Measurements from ENCODE around the gene SCNN1B. TPM values are rescaled to one million over a fixed set of nuclear protein-coding genes. Genes with fewer than 3 reads are reported as not detected.

The SCNN1B gene
- total and polyA plus RNA-seq, 2 of the 13 experiments (the other 11 are each of a cell fraction or from before 2014, with no cell fraction given): not detected

DNA sequence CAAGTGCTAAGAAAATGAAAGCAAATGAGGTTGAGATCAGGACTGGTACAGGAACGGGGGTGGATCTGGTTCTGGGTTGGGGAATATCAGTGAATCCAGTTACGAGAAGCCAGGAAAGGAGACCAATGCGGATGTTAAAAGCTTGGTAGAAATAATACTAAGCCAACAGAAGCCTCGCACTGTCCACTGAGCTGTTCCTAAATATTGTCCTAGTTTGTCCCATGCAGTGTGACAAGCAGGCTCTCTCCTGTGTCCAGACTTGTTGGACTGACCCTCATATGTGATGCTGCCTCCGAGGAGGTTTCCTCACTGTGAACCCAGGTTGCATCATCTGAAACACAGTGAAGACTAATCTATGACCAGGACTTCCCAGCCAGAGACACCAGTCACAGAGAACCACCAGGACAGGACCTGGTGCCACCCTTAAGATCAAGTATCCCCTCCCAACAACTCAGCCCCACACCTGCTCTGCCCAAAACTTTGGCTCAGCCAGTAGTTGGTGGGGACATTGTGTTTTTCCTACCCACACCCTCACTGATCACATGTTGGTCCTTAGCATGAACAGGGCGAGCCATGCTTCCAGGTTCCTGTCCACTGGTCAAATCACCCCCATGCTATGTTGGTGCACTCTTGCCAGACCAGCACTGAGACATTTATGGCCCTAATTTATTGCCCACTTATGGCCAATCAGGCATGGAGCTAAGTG is 32.7 kb upstream of the SCNN1B start (continued):
- TF ChIP-seq TERF1 (CRISPR knock-in tag; IDR thresholded peaks at IDR 0.05) (no peak), ZNF441 (CRISPR knock-in tag; IDR thresholded peaks at IDR 0.05; ENCODE audit: borderline replicate concordance) (no peak), TSC22D2 (CRISPR knock-in tag; IDR thresholded peaks at IDR 0.05; ENCODE audit: borderline replicate concordance) (no peak), CEBPB (IDR thresholded peaks at IDR 0.05; ENCODE audit: borderline replicate concordance, low read depth, low read length) (peak; percentile 97), FOXP1 (IDR thresholded peaks at IDR 0.05) (no peak), FOXP1 (CRISPR knock-in tag; IDR thresholded peaks at IDR 0.05) (no peak), KAT8 (CRISPR knock-in tag; IDR thresholded peaks at IDR 0.05) (0 out of 2 replicates have a peak, but pooled peaks have one; percentile 50), GPN1 (CRISPR knock-in tag; IDR thresholded peaks at IDR 0.05; ENCODE audit: borderline replicate concordance) (no peak), RARG (CRISPR knock-in tag; IDR thresholded peaks at IDR 0.05; ENCODE audit: low read depth) (no peak), ZFP41 (CRISPR knock-in tag; IDR thresholded peaks at IDR 0.05; ENCODE audit: borderline replicate concordance) (no peak), TP53 (CRISPR knock-in tag; conservative IDR thresholded peaks at IDR 0.05) (no peak), TEAD3 (CRISPR knock-in tag; optimal IDR thresholded peaks at IDR 0.05; ENCODE audit: borderline replicate concordance) (no peak), CBX2 (IDR thresholded peaks at IDR 0.05; ENCODE audit: low read depth, low read length) (no peak), CBX2 (CRISPR knock-in tag; IDR thresholded peaks at IDR 0.05; ENCODE audit: low read depth) (no peak), MIER3 (CRISPR knock-in tag; IDR thresholded peaks at IDR 0.05; ENCODE audit: borderline replicate concordance) (no peak), HOXA9 (CRISPR knock-in tag; IDR thresholded peaks at IDR 0.05; ENCODE audit: borderline replicate concordance) (no peak), TFE3 (CRISPR knock-in tag; IDR thresholded peaks at IDR 0.05) (no peak)
- TF ChIP-seq, protein P1, sequence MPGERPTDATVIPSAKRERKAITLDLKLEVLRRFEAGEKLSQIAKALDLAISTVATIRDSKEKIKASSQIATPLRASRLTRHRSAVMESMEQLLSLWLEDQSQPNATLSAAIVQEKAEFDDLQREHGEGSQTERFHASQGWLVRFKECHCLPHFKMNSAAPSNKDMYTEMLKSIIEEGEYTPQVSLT (CRISPR knock-in tag; IDR thresholded peaks at IDR 0.05; ENCODE audit: borderline replicate concordance, low read depth): no peak
- TF ChIP-seq, protein P2, sequence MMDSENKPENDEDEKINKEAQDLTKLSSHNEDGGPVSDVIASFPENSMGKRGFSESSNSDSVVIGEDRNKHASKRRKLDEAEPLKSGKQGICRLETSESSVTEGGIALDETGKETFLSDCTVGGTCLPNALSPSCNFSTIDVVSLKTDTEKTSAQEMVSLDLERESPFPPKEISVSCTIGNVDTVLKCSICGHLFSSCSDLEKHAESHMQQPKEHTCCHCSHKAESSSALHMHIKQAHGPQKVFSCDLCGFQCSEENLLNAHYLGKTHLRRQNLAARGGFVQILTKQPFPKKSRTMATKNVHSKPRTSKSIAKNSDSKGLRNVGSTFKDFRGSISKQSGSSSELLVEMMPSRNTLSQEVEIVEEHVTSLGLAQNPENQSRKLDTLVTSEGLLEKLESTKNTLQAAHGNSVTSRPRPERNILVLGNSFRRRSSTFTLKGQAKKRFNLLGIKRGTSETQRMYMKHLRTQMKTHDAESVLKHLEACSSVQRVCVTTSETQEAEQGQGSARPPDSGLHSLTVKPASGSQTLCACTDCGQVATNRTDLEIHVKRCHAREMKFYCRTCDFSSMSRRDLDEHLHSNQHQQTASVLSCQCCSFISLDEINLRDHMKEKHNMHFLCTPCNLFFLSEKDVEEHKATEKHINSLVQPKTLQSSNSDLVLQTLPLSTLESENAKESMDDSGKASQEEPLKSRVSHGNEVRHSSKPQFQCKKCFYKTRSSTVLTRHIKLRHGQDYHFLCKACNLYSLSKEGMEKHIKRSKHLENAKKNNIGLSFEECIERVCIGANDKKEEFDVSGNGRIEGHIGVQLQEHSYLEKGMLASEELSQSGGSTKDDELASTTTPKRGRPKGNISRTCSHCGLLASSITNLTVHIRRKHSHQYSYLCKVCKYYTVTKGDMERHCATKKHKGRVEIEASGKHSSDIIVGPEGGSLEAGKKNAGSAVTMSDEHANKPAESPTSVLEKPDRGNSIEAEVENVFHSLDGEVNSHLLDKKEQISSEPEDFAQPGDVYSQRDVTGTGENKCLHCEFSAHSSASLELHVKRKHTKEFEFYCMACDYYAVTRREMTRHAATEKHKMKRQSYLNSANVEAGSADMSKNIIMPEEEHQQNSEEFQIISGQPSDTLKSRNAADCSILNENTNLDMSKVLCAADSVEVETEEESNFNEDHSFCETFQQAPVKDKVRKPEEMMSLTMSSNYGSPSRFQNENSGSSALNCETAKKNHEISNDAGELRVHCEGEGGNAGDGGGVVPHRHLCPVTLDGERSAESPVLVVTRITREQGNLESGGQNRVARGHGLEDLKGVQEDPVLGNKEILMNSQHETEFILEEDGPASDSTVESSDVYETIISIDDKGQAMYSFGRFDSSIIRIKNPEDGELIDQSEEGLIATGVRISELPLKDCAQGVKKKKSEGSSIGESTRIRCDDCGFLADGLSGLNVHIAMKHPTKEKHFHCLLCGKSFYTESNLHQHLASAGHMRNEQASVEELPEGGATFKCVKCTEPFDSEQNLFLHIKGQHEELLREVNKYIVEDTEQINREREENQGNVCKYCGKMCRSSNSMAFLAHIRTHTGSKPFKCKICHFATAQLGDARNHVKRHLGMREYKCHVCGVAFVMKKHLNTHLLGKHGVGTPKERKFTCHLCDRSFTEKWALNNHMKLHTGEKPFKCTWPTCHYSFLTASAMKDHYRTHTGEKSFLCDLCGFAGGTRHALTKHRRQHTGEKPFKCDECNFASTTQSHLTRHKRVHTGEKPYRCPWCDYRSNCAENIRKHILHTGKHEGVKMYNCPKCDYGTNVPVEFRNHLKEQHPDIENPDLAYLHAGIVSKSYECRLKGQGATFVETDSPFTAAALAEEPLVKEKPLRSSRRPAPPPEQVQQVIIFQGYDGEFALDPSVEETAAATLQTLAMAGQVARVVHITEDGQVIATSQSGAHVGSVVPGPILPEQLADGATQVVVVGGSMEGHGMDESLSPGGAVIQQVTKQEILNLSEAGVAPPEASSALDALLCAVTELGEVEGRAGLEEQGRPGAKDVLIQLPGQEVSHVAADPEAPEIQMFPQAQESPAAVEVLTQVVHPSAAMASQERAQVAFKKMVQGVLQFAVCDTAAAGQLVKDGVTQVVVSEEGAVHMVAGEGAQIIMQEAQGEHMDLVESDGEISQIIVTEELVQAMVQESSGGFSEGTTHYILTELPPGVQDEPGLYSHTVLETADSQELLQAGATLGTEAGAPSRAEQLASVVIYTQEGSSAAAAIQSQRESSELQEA (CRISPR knock-in tag; IDR thresholded peaks at IDR 0.05; ENCODE audit: not compliant biosample characterization): no peak

All from HepG2 (cell line).